Measurements from ENCODE around the gene FRS3. TPM values are rescaled to one million over a fixed set of nuclear protein-coding genes. Genes with fewer than 3 reads are reported as not detected.

FRS3 gene
- total RNA-seq, result 1.9 and 2.3 TPM in 2 replicates

GRCh38 chr6:41779788-41780550, at the start of gene FRS3:
Gene FRS3, minus strand, starts transcription at chr6:41779900. Its CDS starts 2,913 bp downstream, at chr6:41776987.

GRCh38 chr6:41787219-41787917, 7.7 kb upstream of the FRS3 start, which contains the start of gene TOMM6:
Gene TOMM6, plus strand, starts transcription at chr6:41787694. Its CDS starts 4 bp downstream, at chr6:41787698.

GRCh38 chr6:41780551-41781365, 1.1 kb upstream of the FRS3 start, which contains the start of gene PRICKLE4:
Gene PRICKLE4, plus strand, starts transcription at chr6:41780782. Its CDS starts 2,692 bp downstream, at chr6:41783474.

GRCh38 chr6:41747256-41748101, 32.2 kb downstream of the FRS3 start, which contains the start of gene PGC:
Gene PGC, minus strand, starts transcription at chr6:41747397. Its CDS starts 63 bp downstream, at chr6:41747334.

GRCh38 chr6:41735427-41736185, 44.1 kb downstream of the FRS3 start, which contains the start of gene TFEB:
Gene TFEB, minus strand, starts transcription at chr6:41735608. Its CDS starts 44,395 bp downstream, at chr6:41691213.

Other genes with a start within 250 kb of the FRS3 start
- gene FOXP4, start 233.5 kb downstream of the FRS3 start, total RNA-seq, result 2.1 and 4.7 TPM in 2 replicates
- gene MDFI, start 141.4 kb downstream of the FRS3 start, total RNA-seq, result 9.6 and 13.7 TPM in 2 replicates
- gene TFEB, start 44.3 kb downstream of the FRS3 start, total RNA-seq, result 3.7 and 7.0 TPM in 2 replicates
- not detected in 2 replicates for gene PGC, start 32.5 kb downstream of the FRS3 start, total RNA-seq
- not detected in 2 replicates for gene PRICKLE4, start 882 bp upstream of the FRS3 start, total RNA-seq
- 134 and 141 TPM in 2 replicates for gene TOMM6, start 7.8 kb upstream of the FRS3 start, total RNA-seq
- 0.36 and 0.65 TPM in 2 replicates for gene USP49, start 115.5 kb upstream of the FRS3 start, total RNA-seq
- 12.2 and 12.6 TPM in 2 replicates for gene MED20, start 141.2 kb upstream of the FRS3 start, total RNA-seq
- gene BYSL, start 141.6 kb upstream of the FRS3 start, total RNA-seq, result 10.8 and 20.1 TPM in 2 replicates
- gene CCND3, start 161.9 kb upstream of the FRS3 start, total RNA-seq, result 102 and 104 TPM in 2 replicates